Activated CD4-positive, alpha-beta T cell treated with anti-CD3 and anti-CD28 coated beads, Interleukin-2, Interleukin-6, amounts not matched to agents 100 ng/mL and 50 ng/mL, durations not matched to agents 16 hours and 8 hours (primary cell): ENCODE results near the gene TNP2.
A peak's percentile ranks its signal among the peaks of the same experiment; 100 is the strongest.
"Not testable (repeated sequence)": the region's sequence is repeated elsewhere in the genome, so short reads cannot be mapped to it uniquely, and the experiment has no call there.

Experiments
- DNase-seq: peaks from one replicate; pipeline ENCODE4 v3.0.0-alpha.2; 2020

Gene TNP2

GRCh38 chr16:11299865-11300559 is 30.9 kb upstream of the TNP2 start:
- DNase-seq = no peak

GRCh38 chr16:11298950-11299547 is 29.9 kb upstream of the TNP2 start:
- DNase-seq = not testable (repeated sequence)

- no peak for DNase-seq
These were observed 29.2 kb upstream of the TNP2 start for GRCh38 chr16:11298143-11298900.

GRCh38 chr16:11297492-11298142 is 28.5 kb upstream of the TNP2 start:
- DNase-seq = peak; percentile 80

GRCh38 chr16:11296706-11297491 is 27.8 kb upstream of the TNP2 start:
- no peak for DNase-seq

GRCh38 chr16:11296351-11296705 is 27.2 kb upstream of the TNP2 start:
- no peak for DNase-seq

- no peak for DNase-seq
These were observed 26.5 kb upstream of the TNP2 start for GRCh38 chr16:11295672-11296071.

GRCh38 chr16:11292076-11292748 is 23.1 kb upstream of the TNP2 start:
- no peak for DNase-seq

- DNase-seq = no peak
These were observed 22.1 kb upstream of the TNP2 start for GRCh38 chr16:11291091-11291703.

GRCh38 chr16:11290102-11290893 is 21.2 kb upstream of the TNP2 start:
- DNase-seq = no peak

- not testable (repeated sequence) for DNase-seq
These were observed 20.6 kb upstream of the TNP2 start for GRCh38 chr16:11289696-11290095.

GRCh38 chr16:11289202-11289601 is 20.1 kb upstream of the TNP2 start:
- no peak for DNase-seq

GRCh38 chr16:11285842-11286241 is 16.7 kb upstream of the TNP2 start:
- DNase-seq = no peak

- no peak for DNase-seq
These were observed 14.7 kb upstream of the TNP2 start for GRCh38 chr16:11283820-11284248.

GRCh38 chr16:11280616-11281522 is 11.7 kb upstream of the TNP2 start, which contains the start of gene PRM1:
Gene PRM1, minus strand, starts transcription at chr16:11281330. Its CDS starts 92 bp downstream, at chr16:11281238.
- DNase-seq = no peak

GRCh38 chr16:11278681-11279628 is 9.8 kb upstream of the TNP2 start:
- DNase-seq = no peak

- DNase-seq = no peak
These were observed 8.6 kb upstream of the TNP2 start for GRCh38 chr16:11277607-11278337.
